ENCODE data around the gene ACACB. TPM values are rescaled to one million over a fixed set of nuclear protein-coding genes. Genes with fewer than 3 reads are reported as not detected.
A peak's percentile ranks its signal among the peaks of the same experiment; 100 is the strongest.

ACACB gene
- total RNA-seq, 1 donor from 2014 or later = 130 TPM

- TF ChIP-seq POLR2A (IDR thresholded peaks at IDR 0.05) = no peak
- TF ChIP-seq POLR2AphosphoS5 (IDR thresholded peaks at IDR 0.05; ENCODE audit: insufficient read depth in 1 of 2, low read depth in 1 of 2) = no peak
- TF ChIP-seq, protein P1, sequence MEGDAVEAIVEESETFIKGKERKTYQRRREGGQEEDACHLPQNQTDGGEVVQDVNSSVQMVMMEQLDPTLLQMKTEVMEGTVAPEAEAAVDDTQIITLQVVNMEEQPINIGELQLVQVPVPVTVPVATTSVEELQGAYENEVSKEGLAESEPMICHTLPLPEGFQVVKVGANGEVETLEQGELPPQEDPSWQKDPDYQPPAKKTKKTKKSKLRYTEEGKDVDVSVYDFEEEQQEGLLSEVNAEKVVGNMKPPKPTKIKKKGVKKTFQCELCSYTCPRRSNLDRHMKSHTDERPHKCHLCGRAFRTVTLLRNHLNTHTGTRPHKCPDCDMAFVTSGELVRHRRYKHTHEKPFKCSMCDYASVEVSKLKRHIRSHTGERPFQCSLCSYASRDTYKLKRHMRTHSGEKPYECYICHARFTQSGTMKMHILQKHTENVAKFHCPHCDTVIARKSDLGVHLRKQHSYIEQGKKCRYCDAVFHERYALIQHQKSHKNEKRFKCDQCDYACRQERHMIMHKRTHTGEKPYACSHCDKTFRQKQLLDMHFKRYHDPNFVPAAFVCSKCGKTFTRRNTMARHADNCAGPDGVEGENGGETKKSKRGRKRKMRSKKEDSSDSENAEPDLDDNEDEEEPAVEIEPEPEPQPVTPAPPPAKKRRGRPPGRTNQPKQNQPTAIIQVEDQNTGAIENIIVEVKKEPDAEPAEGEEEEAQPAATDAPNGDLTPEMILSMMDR (IDR thresholded peaks at IDR 0.05) = no peak
- DNase-seq (ENCODE audit: extremely low spot score in 2 of 2) = no peak
- H3K27ac ChIP-seq = peak overlapping the region; percentile 69
- peaks cover 0 to 33% of the 10 kb centered on the region in 2 donors for H3K36me3 ChIP-seq
- peak overlapping the region; percentile 58 to 60 for H3K4me3 ChIP-seq
- intact Hi-C loops (cut with DNase I) = loop anchor here (10.0 kb wide), 1 partner anchor 238 kb away; the partner anchor contains the start of gene SSH1
- H3K27me3 ChIP-seq = no peaks in the 10 kb centered on the region
- peaks cover 33% of the 10 kb centered on the region for H3K4me1 ChIP-seq
- no peaks in the 10 kb centered on the region for H3K9me3 ChIP-seq
Observed at GRCh38 chr12:109092497-109093021, 23.8 kb upstream of the ACACB start.

DNA sequence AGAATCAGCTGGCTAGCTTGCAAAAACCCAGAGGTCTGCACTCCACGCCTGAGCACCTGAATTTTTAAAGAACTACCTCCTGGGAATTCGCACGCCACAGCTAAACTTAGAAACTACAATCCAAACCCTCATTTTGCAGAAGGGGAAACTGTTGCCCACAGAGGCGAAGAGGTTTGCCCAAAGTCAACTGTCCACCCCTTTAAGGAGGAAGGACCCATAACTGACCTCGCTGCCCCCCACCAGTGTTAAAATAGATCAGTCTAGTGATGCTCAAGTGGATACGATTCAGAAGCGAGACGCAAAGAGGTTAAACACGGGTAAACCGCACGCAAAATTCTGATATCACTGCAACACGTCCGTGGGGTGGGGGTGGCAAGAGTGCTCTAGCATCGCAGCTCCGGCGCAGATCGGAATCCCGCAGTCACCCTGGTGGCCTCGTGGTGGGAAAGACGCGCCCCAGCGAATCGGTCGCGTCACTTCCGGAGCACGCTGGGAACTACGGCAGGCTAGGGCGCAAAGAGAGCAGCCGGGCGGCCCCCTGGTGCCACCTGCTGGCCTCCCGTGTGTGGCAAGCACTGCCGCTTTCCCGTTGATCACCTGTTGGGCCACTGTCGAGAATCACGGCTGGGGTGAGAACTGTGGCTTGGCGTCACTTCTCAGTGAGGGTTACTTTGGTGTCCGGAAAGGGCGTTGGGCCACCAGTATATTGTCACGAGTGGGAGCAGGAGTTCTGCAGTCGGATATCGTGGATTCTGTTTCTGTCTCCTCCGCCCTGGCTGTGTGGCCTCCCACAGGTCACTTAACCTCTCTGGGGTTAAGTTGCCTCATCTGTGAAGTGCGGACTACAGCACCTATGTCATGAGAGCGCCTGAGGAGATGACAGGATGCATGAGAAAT lies 23.1 kb upstream of the ACACB start, which contains the start of gene ALKBH2:
Gene ALKBH2, minus strand, starts transcription at position 451 of the 897 bp plus-strand sequence. CDS start 686 bp downstream, outside the sequence.
- DNase-seq (ENCODE audit: extremely low spot score in 2 of 2) = peak in 1 of 2 donors; percentile 93
- Histone ChIP-seq H3K27me3 (no peaks in the 10 kb centered on the region), H3K4me1 (peaks cover 35% of the 10 kb centered on the region), H3K36me3 (peaks cover 0 to 26% of the 10 kb centered on the region in 2 donors), H3K9me3 (no peaks in the 10 kb centered on the region), H3K27ac (peak within 1 kb of the TSS; percentile 69), H3K4me3 (peak within 1 kb of the TSS; percentile 58 to 60)
- intact Hi-C loops (cut with DNase I) = loop anchor here (10.0 kb wide), 1 partner anchor 238 kb away; the partner anchor contains the start of gene SSH1
- TF ChIP-seq, protein P1 (IDR thresholded peaks at IDR 0.05) = peak; percentile 84 to 98 (median 98)
- TF ChIP-seq POLR2AphosphoS5 (IDR thresholded peaks at IDR 0.05; ENCODE audit: insufficient read depth in 1 of 2, low read depth in 1 of 2) = peak; percentile 85 to 95
- TF ChIP-seq POLR2A (IDR thresholded peaks at IDR 0.05) = no peak

- H3K27me3 ChIP-seq = no peaks in the 10 kb centered on the region
- H3K4me1 ChIP-seq = peaks cover 55% of the 10 kb centered on the region
- intact Hi-C loops (cut with DNase I) = loop anchor here (5.0 to 10.0 kb wide), 2 partner anchors 242 to 535 kb away; partner anchors contain the start of genes ISCU, SART3 and SSH1
- H3K36me3 ChIP-seq = peaks cover 0 to 5% of the 10 kb centered on the region in 2 donors
- no peak for DNase-seq (ENCODE audit: extremely low spot score in 2 of 2)
- no peaks in the 10 kb centered on the region for H3K9me3 ChIP-seq
- TF ChIP-seq POLR2AphosphoS5 (IDR thresholded peaks at IDR 0.05; ENCODE audit: insufficient read depth in 1 of 2, low read depth in 1 of 2) (no peak), POLR2A (IDR thresholded peaks at IDR 0.05) (no peak)
- TF ChIP-seq, protein P1 (IDR thresholded peaks at IDR 0.05) = no peak
- no peak overlapping the region for H3K4me3 ChIP-seq
- H3K27ac ChIP-seq = no peak overlapping the region
Observed at GRCh38 chr12:109097140-109097434, 19.3 kb upstream of the ACACB start.

DNA sequence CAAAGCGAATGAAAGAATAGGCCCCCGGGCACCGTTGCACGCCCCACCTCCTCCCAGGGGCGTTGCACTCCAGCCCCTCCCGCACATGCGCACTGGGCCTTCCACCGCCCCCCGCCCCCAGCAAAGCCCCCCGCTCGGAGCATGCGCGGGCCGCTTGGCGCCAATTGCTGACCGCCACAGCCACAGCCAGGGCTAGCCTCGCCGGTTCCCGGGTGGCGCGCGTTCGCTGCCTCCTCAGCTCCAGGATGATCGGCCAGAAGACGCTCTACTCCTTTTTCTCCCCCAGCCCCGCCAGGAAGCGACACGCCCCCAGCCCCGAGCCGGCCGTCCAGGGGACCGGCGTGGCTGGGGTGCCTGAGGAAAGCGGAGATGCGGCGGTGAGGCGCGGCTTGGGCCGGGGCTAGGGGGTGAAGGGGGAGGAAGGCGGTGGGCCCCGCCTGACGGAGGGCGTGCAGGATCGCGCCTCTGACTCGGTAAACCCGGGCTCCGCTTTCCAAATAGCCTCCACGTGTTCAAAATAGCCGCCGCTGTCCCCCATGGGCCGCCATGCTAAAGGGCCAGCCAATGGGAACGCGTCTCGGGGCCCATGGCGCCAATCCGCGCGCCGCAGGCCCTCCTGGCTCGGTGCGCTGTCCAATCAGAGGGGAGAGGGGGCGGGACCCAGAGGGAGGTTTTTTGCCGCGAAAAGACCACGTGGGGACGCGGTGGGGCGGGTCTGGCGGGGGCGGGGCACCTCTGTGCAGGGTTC lies 18.8 kb upstream of the ACACB start, which contains the start of gene UNG:
Gene UNG, plus strand, starts transcription at position 163 of the 748 bp plus-strand sequence. Its CDS starts 83 bp downstream, at position 246.
- no peaks in the 10 kb centered on the region for H3K9me3 ChIP-seq
- TF ChIP-seq POLR2A (IDR thresholded peaks at IDR 0.05) (no peak), POLR2AphosphoS5 (IDR thresholded peaks at IDR 0.05; ENCODE audit: insufficient read depth in 1 of 2, low read depth in 1 of 2) (peak in 1 of 2 donors; percentile 66)
- peak within 1 kb of the TSS; percentile 86 for H3K27ac ChIP-seq
- H3K4me1 ChIP-seq = peaks cover 55% of the 10 kb centered on the region
- H3K27me3 ChIP-seq = no peaks in the 10 kb centered on the region
- H3K4me3 ChIP-seq = peak within 1 kb of the TSS; percentile 68 to 98
- intact Hi-C loops (cut with DNase I) = loop anchor here (5.0 to 10.0 kb wide), 2 partner anchors 243 to 535 kb away; partner anchors contain the start of genes ISCU, SART3 and SSH1
- H3K36me3 ChIP-seq = peaks cover 0 to 10% of the 10 kb centered on the region in 2 donors
- DNase-seq (ENCODE audit: extremely low spot score in 2 of 2) = peak in 1 of 2 donors; percentile 97

All from vagina (tissue), 2 donors.